Measurements from ENCODE around the gene MACROD2. TPM values are rescaled to one million over a fixed set of nuclear protein-coding genes. Genes with fewer than 3 reads are reported as not detected.

The MACROD2 gene
- total RNA-seq, 1 donor from 2014 or later: 78.2 TPM

- no peaks in the 10 kb centered on the region for H3K9me3 ChIP-seq
- no peak for ATAC-seq
- H3K27me3 ChIP-seq: no peaks in the 10 kb centered on the region
- intact Hi-C loops (cut with DNase I): no loop called here
- DNase-seq: no peak
- TF ChIP-seq CTCF (IDR thresholded peaks at IDR 0.05): no peak
- no peaks in the 10 kb centered on the region for H3K36me3 ChIP-seq
- no peak overlapping the region for H3K27ac ChIP-seq
- H3K4me1 ChIP-seq: no peaks in the 10 kb centered on the region
- H3K4me3 ChIP-seq: no peak overlapping the region
Measured at GRCh38 chr20:15656124-15656523, 1660.8 kb downstream of the MACROD2 start.

DNA sequence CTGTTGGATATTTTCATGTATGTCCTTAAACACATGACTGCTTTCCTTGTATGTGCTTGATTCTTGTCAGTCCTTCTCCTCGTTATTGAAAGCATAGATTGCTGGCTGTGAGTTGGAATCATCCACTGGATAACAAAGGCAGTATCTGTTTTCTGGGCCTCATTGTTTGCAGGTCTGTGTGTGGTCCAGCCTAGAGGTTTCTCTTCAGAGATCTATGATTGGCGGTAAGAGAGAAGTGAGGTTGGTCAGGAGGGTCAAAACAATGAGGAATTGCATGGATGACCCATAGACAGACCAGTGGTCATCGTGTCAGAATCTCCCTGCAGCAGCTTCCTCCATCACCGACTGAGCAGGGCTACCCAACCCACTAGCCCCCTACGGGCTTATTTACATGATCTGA, 1663.0 kb downstream of the MACROD2 start:
- Histone ChIP-seq H3K27me3 (no peaks in the 10 kb centered on the region), H3K9me3 (no peaks in the 10 kb centered on the region), H3K4me3 (no peak overlapping the region), H3K4me1 (no peaks in the 10 kb centered on the region), H3K27ac (no peak overlapping the region), H3K36me3 (no peaks in the 10 kb centered on the region)
- ATAC-seq: no peak
- no peak for DNase-seq
- intact Hi-C loops (cut with DNase I): no loop called here
- TF ChIP-seq CTCF (IDR thresholded peaks at IDR 0.05): no peak

- H3K27ac ChIP-seq: no peak overlapping the region
- H3K9me3 ChIP-seq: no peaks in the 10 kb centered on the region
- ATAC-seq (no peak), DNase-seq (no peak)
- no peaks in the 10 kb centered on the region for H3K36me3 ChIP-seq
- no peaks in the 10 kb centered on the region for H3K27me3 ChIP-seq
- H3K4me3 ChIP-seq: no peak overlapping the region
- H3K4me1 ChIP-seq: no peaks in the 10 kb centered on the region
- TF ChIP-seq CTCF (IDR thresholded peaks at IDR 0.05): no peak
- intact Hi-C loops (cut with DNase I): no loop called here
Measured at GRCh38 chr20:15673206-15673605, 1677.9 kb downstream of the MACROD2 start.

DNA sequence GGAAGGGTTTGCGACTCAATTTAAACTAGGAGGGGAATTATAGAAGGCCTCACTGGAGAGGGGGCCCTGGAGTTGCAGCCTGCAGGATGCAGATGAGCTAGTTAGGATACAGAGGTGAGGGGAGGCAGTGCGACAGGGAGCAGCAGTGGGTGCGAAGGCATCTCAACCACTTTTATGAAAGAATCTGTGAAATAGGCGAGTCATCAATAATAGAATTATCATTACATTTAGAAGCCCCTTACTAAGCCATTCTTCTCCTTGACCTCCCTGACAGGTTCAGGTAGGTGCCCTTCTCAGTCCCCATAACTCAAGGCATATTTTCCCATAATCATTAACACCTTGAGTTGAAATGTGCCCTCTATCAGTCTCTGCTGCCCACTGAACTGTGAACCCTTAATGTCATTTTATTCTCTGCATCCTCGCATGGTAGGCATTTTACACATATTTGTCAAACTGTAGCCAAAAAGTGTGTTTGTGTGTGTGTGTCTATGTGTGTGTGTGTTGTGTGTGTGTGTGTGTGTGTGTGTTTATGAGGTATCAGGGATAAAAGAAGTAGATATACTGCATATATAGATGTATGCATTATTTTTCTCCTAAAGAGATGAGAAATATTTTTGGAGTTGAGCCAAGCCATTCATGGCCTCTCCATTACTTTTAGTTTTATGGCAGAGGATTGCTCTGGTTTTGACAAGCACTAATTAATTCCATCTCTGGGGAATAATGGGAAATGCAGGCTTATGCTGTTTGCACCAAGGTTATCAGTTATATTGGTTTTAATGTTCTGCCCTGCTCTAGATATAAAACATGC, 1679.1 kb downstream of the MACROD2 start:
- H3K27me3 ChIP-seq: no peaks in the 10 kb centered on the region
- H3K4me1 ChIP-seq: no peaks in the 10 kb centered on the region
- H3K9me3 ChIP-seq: no peaks in the 10 kb centered on the region
- no peak overlapping the region for H3K4me3 ChIP-seq
- no peak for ATAC-seq
- no peak for DNase-seq
- no peak for TF ChIP-seq CTCF (IDR thresholded peaks at IDR 0.05)
- no peak overlapping the region for H3K27ac ChIP-seq
- intact Hi-C loops (cut with DNase I): no loop called here
- H3K36me3 ChIP-seq: no peaks in the 10 kb centered on the region

GRCh38 chr20:15675061-15675514, 1679.8 kb downstream of the MACROD2 start:
- intact Hi-C loops (cut with DNase I): no loop called here
- Histone ChIP-seq H3K27me3 (no peaks in the 10 kb centered on the region), H3K4me1 (no peaks in the 10 kb centered on the region), H3K27ac (no peak overlapping the region), H3K36me3 (no peaks in the 10 kb centered on the region), H3K4me3 (no peak overlapping the region), H3K9me3 (no peaks in the 10 kb centered on the region)
- no peak for DNase-seq
- no peak for TF ChIP-seq CTCF (IDR thresholded peaks at IDR 0.05)
- no peak for ATAC-seq

Measured in upper lobe of right lung (tissue), 1 donor.